HG02938 (cell line): Measurements from ENCODE around the gene GAD1.

Experiments used
- ATAC-seq: cut with Tn5 transposase; IDR thresholded peaks from one replicate; pipeline ENCODE4 v1.9.1; 2021; ENCODE audit warnings: mild to moderate bottlenecking, moderate library complexity; ENCODE audit not compliant: unreplicated experiment

Gene GAD1

DNA sequence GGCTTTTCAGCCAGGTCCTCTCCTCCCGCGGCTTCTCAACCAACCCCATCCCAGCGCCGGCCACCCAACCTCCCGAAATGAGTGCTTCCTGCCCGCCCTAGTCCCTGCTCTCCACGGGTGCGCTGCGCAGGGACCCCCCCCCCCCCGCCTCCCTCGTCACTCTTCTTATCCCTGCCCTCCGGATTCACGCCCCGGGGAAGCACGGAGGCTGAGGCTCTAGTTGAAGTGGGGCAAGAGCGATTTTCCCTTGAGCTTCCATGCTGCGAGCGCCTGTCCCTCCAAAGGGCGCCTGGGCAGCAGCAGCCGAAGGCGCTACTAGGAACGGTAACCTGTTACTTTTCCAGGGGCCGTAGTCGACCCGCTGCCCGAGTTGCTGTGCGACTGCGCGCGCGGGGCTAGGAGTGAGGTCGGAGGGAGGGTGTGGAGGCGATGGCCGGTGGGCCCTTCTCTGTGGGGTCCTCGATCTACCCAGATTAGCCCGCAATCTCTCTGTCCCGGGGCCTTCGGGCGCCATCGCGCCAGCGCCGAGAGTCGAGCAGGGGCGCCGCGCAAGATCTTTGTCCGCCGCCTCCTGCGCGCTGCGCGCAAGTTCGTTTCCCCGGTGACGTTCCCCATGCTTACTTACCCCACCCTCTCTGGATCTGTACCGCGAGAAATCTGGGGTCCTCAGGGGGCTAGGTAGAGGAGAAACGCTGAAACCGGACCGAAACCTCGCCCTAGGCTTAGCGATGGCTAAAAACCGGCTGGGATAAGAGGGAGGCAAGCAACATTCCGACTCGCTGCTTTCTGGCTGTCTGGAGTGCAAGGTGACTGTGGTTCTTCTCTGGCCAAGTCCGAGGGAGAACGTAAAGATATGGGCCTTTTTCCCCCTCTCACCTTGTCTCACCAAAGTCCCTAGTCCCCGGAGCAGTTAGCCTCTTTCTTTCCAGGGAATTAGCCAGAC is 677 bp downstream of the GAD1 start:
- no peak for ATAC-seq

DNA sequence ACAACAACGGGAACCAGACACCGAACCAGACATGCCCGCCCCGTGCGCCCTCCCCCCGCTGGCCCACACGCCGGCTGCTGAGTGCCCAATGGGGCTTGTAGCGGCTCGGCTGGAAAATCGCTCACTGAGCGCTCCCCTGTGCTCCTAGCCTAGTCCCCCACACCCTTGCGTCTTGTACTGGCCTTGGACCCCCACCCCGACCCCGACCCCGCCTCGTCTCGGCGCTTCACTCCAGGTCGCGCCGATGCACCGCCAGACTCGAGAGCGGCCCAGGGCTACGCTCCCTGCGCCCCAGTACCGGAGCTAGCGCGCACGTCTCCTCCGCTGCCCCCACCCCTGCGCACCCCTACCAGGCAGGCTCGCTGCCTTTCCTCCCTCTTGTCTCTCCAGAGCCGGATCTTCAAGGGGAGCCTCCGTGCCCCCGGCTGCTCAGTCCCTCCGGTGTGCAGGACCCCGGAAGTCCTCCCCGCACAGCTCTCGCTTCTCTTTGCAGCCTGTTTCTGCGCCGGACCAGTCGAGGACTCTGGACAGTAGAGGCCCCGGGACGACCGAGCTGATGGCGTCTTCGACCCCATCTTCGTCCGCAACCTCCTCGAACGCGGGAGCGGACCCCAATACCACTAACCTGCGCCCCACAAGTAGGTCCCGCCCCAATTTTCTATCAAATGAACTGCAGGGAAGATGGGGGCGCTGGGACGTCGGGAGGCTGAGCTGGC is 1.5 kb downstream of the GAD1 start:
- no peak for ATAC-seq

DNA sequence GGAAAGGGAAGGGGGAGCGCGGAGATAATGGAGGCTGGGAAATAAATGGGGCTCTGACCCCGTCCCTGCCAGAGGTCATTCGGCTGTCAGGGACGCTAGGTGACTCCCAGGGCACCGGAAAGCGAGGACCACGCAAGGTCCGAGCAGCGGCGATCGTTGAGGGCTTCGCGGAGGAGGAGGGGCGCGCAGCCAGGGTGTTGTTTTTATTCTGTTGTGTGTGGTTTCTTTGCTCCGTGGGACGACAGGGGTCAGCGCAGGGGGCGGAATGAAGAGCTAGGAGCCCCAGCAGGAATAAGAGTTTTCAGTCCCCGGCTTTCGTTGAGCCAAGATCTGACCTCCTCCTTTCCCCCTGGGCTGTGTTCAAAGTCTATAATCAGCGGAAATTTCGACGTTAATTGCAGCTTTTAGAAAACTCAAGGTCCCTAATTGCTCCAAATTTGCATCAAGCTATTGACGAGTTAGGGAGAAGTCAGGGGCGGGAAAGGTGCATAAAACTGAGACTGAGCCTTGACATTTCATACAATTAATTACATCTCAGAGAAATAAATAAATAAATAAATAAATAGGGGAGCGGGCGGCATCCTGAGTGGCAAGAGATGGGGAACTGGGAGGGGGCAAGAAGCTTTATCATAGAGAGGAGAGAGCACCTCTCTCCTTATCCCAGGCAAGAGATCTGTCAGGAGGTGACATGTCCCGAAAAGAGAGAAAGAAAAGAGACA is 2.2 kb downstream of the GAD1 start:
- no peak for ATAC-seq

DNA sequence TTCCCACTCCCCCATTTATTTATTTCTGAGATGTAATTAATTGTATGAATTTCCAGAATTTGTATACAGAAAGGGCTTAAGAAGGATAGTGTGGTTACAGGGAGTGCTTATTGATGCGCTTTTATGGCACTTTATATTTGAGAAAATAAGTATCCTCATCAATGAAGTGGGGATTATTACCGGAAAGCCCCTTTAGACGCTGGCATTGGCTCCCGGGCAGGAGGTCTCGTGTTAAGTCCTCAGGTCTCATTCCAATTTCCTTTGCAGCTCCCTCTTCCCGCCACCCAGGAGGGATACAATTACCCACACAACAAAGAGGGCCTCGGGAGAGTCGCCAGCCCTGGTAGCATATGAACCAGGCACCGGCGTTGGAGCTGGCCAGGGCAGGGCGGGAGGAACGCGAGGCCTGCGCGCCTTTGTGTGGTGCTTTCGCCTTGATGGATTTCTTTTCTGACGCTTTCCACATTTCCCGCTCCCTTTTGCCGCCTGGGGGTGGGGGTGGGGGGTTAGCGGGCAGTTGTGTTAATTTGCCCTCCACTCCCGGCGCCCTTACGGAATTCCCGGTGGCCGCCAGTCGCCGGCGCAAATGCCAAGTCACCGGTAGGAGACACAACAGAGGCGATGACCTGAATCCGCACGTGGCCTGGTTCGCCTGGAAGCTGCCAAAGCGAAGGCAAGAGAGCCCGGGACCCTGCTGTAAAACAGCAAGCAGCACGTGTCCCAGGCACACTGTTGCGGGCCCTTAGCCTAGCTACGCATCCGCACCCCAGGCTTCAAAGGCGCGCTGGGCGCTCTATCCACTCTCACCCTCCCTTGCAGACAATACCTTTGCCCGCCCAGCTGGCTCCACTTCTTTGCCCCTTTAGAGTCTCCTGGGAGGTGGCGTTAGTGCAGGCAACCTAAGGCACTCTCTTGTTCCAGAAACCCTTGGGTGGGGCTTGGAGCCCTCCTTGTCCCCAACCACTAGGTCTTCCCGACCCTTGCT is 3.3 kb downstream of the GAD1 start:
- ATAC-seq = no peak

DNA sequence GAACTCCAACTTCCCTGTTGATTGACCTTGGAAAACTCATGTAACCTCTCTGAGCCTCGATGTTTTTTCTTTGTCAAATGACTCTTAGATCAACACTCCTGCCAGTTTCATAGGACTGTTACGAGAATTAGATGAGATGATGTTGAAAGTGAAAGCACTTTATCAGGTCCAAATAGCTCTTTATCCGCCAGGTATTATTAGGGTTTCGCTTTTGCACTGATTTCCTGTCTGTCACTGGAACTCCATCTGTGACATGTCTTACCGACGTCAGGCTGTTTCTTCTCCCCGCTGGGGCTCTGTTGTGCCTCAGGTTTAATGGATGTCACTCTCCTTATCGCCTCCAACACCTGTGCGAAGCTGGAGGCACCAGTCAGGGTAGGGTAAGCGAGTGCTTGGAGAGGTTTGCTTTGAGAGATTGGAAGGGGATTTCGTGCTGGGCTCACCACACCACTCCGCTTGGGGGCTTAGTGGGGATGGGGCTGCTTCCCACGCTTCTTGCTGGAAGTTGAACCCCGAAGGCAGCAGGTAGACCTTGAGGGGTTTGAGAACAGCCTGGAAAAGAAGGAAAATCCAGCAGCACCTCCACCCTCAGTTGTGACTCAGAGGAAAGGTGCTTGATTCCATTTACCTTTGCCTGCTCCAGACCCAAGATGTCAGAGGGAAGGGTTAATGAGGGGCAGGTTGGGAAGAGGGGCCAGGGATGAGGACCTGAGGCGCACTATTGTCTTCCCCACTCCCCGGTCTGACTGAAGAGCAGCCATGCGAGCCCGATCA is 4.3 kb downstream of the GAD1 start:
- ATAC-seq = no peak

DNA sequence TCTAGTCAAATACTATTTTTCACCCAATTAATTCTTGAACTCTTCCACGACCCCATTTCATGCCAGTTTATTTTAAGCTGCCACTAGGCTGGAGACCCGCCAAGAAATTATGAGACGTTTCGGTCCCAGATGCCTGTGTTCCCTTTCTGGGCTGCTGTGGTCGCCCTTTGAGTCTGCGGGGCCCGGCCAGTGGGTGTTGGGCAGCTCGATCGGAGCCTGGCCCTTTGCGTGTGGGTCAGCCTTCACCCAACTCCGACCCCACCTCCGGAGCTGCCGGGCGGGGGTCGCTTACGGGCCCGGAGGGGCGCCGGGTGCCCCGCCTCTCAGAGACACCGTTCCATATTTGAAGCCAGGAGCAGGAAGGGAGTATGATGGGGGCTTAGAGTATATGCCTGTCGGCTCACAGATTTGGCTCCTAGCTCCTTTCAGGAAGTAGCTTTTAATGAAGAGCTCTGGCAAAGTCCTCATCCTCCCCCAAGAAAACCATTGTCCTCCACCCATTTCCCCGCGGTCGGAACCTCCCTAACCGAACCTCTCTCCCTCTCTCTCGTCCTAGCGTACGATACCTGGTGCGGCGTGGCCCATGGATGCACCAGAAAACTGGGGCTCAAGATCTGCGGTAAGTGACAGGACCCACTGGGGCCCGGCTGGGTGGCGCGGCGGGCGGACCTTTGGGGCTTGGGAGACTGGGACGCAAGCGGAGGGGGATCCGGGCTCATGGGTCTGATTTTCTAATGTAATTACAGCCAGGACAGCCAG is 5.0 kb downstream of the GAD1 start:
- no peak for ATAC-seq

DNA sequence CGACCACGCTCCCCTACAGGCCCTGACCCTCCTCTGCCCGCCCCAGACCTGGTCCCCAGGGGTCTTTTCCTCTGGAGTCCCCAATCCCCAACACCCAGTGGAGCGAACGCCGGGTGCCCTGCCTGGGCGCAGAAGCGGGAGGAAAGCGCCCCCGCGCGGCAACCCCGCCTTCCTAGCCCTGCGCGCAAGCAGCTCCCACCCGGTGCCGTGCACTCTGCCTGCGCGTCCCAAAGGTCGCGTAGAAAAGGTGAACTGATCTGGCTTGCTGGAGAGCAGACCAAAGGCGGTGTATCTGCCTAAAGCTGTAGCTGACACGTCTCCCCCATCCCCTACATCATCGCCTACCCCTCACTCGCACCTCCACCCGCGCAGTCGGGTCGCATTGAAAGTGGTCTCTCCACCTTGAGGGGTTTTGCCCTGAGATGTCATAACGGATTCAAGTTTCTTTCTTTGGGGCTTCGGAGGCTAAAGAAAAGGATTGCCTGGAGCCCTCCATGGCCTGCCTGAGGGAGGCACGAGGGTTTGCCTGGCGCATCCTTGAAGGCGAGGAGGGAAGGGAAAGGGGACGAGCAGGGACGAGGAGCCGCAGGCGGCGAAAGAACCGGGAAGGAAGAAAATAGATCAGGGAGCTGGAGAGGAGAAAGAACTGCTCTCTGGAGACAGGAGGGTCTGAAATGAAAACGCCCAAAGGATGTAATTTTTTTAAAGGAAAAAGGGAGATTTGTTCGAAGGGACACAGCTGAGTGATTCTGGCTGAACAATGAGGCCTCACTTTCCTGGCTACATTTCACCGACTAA is 5.8 kb downstream of the GAD1 start:
- no peak for ATAC-seq

DNA sequence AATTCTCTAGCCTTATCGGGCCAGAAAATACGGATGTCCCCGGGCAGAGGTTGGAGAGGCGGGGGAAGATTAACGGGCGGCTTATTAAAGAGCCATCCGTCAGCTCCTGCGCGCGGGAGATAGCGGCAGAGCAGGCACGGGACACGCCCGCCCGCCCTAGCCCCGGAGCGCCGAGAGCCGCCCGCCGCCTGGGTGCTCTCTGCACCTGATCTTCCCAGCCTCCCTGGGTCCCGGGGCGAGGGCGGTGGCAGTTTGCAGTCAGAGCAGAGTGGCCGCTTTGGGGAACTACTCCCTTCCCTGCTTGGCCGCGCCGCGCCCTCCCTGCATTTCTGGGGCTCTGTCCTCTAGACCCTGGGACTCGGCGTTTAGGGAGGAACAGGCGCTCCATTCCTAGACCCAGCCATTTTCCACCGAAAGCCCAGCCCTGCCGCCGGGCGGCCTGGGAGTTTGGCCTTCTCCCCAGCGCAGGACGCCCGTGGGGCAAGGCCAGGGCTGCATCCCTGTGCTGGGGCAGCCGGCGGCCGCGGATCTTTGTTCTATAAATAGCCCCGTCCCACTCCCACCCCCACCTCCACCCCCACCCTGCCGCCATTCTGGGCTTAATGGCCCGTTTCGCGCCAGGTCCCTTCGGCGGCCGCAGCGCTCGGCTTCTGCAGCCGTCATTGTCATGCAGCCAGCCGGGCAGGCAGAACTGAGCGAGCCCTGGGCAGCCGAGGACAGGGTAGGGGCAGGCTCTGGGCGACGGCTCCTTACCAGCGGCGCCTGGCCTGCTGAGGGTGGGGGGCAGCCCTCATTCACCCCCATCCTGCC is 6.6 kb downstream of the GAD1 start:
- no peak for ATAC-seq

DNA sequence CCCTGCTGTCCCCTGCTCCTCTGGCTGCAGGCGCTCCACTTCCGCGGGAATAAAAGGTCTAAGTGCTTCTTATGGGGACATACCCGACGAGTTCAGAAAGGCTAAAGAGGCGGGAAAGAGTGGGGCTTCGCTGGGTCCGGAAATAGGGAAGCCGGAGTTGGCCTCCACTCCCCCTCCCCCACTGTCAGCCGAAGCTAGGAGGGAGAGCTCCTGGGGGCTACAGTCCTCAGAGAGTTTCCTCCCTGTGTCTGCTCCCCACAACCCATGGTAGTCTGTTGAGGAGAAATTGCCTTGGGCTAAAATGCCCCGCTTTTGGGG is 7.2 kb downstream of the GAD1 start:
- no peak for ATAC-seq

DNA sequence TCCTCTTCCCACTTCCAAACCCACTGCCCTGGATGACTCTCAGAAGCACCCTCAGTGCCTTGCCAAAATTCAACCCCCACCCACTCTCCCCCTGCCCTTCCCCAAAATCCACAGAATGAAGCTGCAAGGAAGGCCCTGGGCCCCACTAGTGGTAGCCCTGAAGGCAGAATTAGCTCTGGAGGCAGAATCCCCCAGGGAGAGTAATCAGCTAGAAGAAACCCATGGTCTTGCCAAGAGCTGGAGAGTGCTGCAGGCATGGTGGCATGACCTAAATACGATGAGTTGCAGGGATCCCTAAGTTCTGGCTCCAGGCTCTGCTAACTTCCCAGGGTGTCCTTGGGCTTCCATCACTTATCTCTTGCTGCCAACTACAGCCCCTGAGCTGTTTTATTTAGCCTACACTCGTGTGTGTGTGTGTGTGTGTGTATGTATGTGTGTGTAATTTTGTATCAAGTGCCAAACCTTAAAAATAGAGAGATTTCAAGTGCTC is 7.9 kb downstream of the GAD1 start:
- ATAC-seq = no peak

DNA sequence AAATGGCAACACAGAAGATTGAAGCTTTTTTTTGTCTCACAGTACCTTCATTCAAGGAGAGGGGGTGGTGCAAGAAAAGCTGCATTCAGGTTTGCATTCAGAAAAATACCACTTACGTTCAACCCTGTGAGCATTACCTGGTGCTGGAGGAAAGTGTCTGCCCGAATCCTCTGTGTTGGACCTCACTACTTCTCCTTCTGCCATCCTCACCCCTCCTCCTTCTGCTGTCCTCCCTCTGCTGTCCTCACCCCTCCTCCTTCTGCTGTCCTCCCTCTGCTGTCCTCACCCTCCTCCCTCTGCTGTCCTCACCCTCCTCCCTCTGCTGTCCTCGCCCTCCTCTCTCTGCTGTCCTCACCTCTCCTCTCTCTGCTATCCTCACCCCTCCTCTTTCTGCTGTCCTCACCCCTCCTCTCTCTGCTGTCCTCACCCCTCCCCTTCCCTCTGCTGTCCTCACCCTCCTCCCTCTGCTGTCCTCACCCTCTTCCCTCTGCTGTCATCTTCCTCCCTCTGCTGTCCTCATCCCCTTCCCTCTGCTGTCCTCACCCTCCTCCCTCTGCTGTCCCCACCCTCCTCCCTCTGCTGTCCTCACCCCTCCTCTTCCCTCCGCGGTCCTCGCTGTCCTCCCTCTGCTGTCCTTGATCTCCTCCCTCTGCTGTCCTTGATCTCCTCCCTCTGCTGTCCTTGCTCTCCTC is 11.3 kb downstream of the GAD1 start:
- no peak for ATAC-seq

DNA sequence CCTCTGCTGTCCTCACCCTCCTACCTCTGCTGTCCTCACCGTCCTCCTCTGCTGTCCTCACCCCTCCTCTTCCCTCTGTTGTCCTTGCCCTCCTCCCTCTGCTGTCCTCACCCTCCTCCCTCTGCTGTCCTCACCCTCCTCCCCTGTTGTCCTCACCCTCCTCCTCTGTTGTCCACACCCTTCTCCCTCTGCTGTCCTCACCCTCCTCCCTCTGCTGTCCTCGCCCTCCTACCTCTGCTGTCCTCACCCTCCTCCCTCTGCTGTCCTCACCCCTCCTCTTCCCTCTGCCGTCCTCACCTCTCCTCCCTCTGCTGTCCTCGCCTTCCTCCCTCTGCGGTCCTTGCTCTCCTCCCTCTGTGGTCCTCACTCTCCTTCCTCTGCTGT is 11.8 kb downstream of the GAD1 start:
- no peak for ATAC-seq

DNA sequence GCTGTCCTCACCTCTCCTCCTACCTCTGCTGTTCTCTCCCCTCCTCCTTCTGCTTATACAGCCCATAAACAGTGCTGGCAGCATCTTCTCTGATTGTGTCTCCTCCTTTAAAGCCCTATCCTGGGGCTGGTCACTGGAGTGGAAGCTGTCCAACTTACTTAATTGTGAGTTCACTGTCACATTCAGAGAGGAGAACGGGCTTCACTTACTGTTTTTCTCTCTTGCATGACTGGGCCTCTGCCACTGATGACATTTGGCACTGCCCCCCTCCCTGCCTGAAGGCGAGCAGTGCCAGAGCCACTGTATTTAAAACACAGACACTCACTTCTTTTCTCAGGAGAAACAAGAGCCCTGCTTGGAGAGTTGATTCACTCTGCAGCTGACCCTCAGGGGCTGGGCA is 12.3 kb downstream of the GAD1 start:
- ATAC-seq = no peak

DNA sequence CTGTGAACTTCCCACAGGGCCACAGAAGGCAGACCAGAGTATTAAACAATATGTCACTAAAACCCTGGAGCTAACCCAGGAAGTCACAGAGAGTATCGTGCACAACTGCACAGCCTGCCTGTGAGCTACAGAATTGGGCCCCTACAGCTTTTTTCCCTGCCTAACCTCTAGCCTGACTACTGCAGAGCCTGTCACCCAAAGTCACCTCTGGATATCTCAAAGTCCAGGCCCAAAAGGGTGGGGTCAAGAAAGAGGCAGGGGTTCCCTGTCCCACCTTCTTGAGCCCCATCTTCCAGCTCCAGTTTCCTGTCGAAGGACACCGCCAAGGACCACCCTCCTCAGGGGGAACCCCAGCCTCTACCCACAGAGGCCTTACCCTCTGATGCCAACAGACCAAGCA is 13.5 kb downstream of the GAD1 start:
- ATAC-seq = no peak

DNA sequence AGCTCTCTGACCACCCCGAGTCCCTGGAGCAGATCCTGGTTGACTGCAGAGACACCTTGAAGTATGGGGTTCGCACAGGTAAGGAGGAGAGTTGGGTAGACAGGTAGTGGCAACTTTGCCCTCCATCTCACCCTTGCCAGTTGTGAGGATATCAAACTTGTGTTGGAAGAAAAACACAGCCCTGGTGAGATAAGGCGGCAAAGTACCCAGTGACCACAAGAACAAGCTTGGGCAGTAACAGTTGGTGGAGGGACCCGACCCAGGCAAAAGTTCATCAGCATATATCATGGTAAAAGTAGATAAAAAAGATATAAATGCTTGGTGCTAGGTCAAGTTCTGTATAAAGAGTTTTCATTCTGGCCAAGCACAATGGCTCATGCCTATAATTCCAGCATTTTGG is 14.4 kb downstream of the GAD1 start:
- no peak for ATAC-seq

DNA sequence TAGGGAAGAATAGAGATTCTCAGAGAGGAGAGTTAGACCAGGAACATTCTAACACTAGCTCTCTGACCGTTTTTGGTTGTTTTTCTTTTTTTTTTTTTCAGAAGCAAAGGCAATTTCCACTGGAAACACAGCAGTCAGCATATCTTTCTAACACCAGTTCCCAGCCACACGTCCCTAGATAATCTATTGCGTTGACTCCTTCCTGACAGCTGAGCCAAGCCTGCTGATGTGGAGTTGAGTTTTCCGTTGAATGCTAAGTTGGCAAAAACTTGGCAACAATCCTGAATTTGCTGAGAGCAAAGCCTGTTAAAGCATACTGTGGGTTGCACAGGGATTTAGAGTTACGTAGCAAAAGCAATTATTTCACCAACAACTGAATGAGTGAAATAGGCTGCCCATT is 19.3 kb downstream of the GAD1 start:
- ATAC-seq = no peak

DNA sequence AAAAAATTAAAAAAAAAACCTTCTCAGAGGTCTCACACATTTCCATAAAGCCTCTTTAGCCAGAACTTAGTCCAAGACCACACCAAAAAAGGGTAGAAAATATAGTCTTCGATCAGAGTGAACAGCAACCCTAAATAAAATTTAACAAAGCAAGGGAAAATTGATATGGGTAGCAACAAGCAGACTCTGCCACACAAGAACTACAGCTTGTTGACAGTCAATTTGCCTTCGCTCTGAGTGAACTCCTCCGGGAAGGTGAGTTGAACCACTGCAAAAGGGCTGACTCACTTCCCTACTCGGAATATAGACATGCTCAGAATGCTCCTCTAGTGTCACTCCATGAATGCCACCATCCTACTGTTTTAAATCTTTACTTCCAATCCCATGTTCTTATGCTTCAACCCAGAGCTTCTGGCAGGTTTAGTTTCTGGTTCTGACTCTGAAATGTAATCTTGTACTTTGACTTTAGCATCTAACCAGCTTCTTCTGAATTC is 24.1 kb downstream of the GAD1 start:
- no peak for ATAC-seq
